CD4-positive, alpha-beta T cell (primary cell): ENCODE measurements around the gene PAPSS2. TPM values are rescaled to one million over a fixed set of nuclear protein-coding genes. Genes with fewer than 3 reads are reported as not detected.

ENCODE experiments used
- ATAC-seq: fragments of 200-7000 bp; cut with Tn5 transposase; one replicate; pipeline ENCODE4 v1.10.0; 2022; ENCODE audit warnings: mild to moderate bottlenecking; ENCODE audit not compliant: poor library complexity
- CTCF ChIA-PET: fragments of 350-600 bp; sonication (Branson Sonifier 250); formaldehyde crosslinking; loops from one replicate; lab custom pipeline; 2021; ENCODE audit warnings: antibody characterized with exemption, inconsistent platforms; lab: Charles Lee
- POLR2A ChIA-PET: fragments of 350-600 bp; sonication (Branson Sonifier 250); formaldehyde crosslinking; loops from one replicate; lab custom pipeline; 2021; ENCODE audit warnings: antibody characterized with exemption, inconsistent platforms; lab: Charles Lee
- DNase-seq, 14 experiments: peaks; one replicate each; pipeline ENCODE4 v3.0.0-alpha.2; 2013 to 2020; ENCODE audit warnings: mixed read lengths in 2 of 14
- H3K27ac ChIP-seq, 2 donors: one replicate each; pipeline versions ENCODE4 v1.5.1 to v1.7.0; 2013; ENCODE audit warnings: low read length in 2 of 2, low read depth in 1 of 2, mild to moderate bottlenecking in 1 of 2
- H3K27me3 ChIP-seq, 2 experiments: 1 replicate in 1 of 2; 2 replicates in 1 of 2; pipeline versions ENCODE4 v1.6.1 to v1.7.0; 2013; ENCODE audit warnings: low read length in 2 of 2, control low read depth in 1 of 2, mild to moderate bottlenecking in 1 of 2, moderate library complexity in 1 of 2; ENCODE audit not compliant: insufficient read depth in 2 of 2, control insufficient read depth in 1 of 2
- H3K36me3 ChIP-seq: one replicate; pipeline ENCODE4 v1.6.1; 2013; ENCODE audit warnings: low read length, control low read depth; ENCODE audit not compliant: insufficient read depth
- H3K4me1 ChIP-seq: one replicate; pipeline ENCODE4 v1.6.1; 2013; ENCODE audit warnings: low read length, control low read depth; ENCODE audit not compliant: insufficient read depth
- H3K4me3 ChIP-seq: one replicate; pipeline ENCODE4 v1.5.1; 2013; ENCODE audit warnings: mild to moderate bottlenecking, low read length, moderate library complexity
- H3K9me3 ChIP-seq, 2 experiments: 1 replicate in 1 of 2; 2 replicates in 1 of 2; pipeline versions ENCODE4 v1.6.1 to v1.7.0; 2013; ENCODE audit warnings: low read length in 2 of 2, mild to moderate bottlenecking in 2 of 2, control low read depth in 1 of 2, moderate library complexity in 1 of 2; ENCODE audit not compliant: control insufficient read depth in 1 of 2, insufficient read depth in 1 of 2
- H3K27ac Mint-ChIP-seq: one replicate; pipeline ENCODE4 v1.8.0; 2020; ENCODE audit warnings: mixed read lengths
- H3K27me3 Mint-ChIP-seq: one replicate; pipeline ENCODE4 v1.8.0; 2021; ENCODE audit warnings: mixed read lengths
- H3K36me3 Mint-ChIP-seq: one replicate; pipeline ENCODE4 v1.8.0; 2021; ENCODE audit warnings: low read depth, mixed read lengths
- H3K4me1 Mint-ChIP-seq: one replicate; pipeline ENCODE4 v1.8.0; 2021; ENCODE audit warnings: low read depth, mixed read lengths
- H3K4me3 Mint-ChIP-seq: one replicate; pipeline ENCODE4 v1.8.0; 2020; ENCODE audit warnings: mild to moderate bottlenecking, mixed read lengths
- H3K9me3 Mint-ChIP-seq: one replicate; pipeline ENCODE4 v1.8.0; 2020; ENCODE audit warnings: mixed read lengths
- intact Hi-C, 2 experiments: fragments of 100-400 bp; cut with DNase I in 1 of 2; cut with micrococcal nuclease in 1 of 2; formaldehyde crosslinking; loops; one replicate each; pipeline versions ENCODE4 v1.15.1 to v1.9.0; 2023 to 2025; cut with DNase I, micrococcal nuclease
- total RNA-seq, 174 experiments: library from RNA in 2 of 174; stranded (reverse) in 2 of 174; gene quantifications; one replicate each; pipeline ENCODE4 v1.2.3 and lab custom pipeline; 2021 to 2026
- TF ChIP-seq, protein P1 (sequence below): fragments of 200-600 bp; IDR thresholded peaks from one replicate; pipeline ENCODE4 v1.8.0; 2022; ENCODE audit warnings: antibody characterized with exemption, mild to moderate bottlenecking

PAPSS2 gene
- total RNA-seq, 2 experiments from 2014 or later, result not detected

DNA sequence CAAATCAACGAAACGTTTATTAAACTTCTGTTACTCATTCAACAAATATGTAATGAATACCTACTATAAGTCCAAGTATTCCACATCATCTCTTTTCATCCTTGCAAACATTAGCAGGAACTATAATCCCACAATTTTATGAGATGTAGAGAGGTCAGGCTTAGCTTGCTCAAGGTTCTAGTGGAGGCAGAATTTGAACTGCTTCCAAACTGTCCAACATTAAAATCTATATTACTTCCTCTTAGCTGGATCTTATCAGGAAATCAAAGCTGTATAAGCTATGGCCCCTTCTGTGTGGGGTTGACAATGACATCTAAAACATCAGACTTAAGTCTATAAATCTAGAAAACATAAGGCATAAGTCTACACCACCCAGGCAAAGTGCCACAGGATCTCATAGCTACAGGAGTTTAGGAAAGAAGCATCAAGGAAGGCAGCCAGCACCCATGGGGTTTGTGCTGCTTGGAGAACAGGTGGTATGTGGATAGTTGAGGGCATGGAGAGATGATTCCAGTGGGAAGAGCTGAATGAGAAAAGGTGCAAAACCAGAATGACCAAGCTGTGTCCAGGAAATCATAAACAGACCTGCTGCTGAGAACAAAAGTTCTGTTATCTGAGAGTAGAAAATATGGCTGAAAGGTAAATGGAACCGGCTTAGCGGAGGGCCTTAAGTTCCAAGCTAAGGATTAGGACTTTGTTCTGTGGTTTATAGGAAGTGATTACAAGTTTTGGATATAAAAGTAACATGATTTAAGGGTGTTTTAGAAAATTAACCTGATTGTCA is 34.5 kb downstream of the PAPSS2 start:
- Histone ChIP-seq H3K27ac (no peak overlapping the region), H3K36me3 (no peaks in the 10 kb centered on the region), H3K4me1 (no peaks in the 10 kb centered on the region), H3K9me3 (no peaks in the 10 kb centered on the region), H3K4me3 (no peak overlapping the region), H3K27me3 (peaks cover 0 to 3% of the 10 kb centered on the region in 2 experiments)
- no peak for DNase-seq
- ChIA-PET CTCF (no interaction called here), POLR2A (interaction anchor here (1.3 kb wide), 1 partner anchor 10 kb away, joined by 3 read pairs; no protein-coding TSS in a partner anchor)
- no peaks in the 10 kb centered on the region for H3K9me3 Mint-ChIP-seq
- no peak overlapping the region for H3K4me3 Mint-ChIP-seq
- TF ChIP-seq, protein P1, sequence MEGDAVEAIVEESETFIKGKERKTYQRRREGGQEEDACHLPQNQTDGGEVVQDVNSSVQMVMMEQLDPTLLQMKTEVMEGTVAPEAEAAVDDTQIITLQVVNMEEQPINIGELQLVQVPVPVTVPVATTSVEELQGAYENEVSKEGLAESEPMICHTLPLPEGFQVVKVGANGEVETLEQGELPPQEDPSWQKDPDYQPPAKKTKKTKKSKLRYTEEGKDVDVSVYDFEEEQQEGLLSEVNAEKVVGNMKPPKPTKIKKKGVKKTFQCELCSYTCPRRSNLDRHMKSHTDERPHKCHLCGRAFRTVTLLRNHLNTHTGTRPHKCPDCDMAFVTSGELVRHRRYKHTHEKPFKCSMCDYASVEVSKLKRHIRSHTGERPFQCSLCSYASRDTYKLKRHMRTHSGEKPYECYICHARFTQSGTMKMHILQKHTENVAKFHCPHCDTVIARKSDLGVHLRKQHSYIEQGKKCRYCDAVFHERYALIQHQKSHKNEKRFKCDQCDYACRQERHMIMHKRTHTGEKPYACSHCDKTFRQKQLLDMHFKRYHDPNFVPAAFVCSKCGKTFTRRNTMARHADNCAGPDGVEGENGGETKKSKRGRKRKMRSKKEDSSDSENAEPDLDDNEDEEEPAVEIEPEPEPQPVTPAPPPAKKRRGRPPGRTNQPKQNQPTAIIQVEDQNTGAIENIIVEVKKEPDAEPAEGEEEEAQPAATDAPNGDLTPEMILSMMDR, result no peak
- no peaks in the 10 kb centered on the region for H3K36me3 Mint-ChIP-seq
- intact Hi-C loops, result no loop called here
- H3K4me1 Mint-ChIP-seq, result no peaks in the 10 kb centered on the region
- ATAC-seq, result no peak
- no peaks in the 10 kb centered on the region for H3K27me3 Mint-ChIP-seq
- H3K27ac Mint-ChIP-seq, result no peak overlapping the region

DNA sequence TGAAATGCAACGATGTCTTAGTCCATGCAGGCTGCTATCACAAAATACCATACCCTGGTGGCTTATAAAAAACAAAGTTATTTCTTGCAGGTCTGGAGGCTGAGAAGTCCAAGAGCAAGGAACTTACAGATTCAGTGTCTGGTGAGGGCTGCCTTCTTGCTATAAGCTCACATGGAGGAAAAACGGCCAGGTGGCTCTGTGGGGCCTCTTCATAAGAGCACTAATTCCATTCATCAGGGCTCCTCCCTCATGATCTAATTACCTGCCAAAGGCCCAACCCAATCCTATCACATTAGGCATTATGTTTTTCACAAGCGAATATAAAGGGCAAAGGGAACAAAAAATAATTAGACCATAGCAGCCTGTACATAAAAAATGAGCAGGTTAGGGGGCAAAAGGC is 35.4 kb downstream of the PAPSS2 start:
- intact Hi-C loops, result no loop called here
- H3K4me1 ChIP-seq, result no peaks in the 10 kb centered on the region
- Mint-ChIP-seq H3K9me3 (no peaks in the 10 kb centered on the region), H3K4me1 (no peaks in the 10 kb centered on the region), H3K4me3 (no peak overlapping the region), H3K27ac (no peak overlapping the region), H3K36me3 (no peaks in the 10 kb centered on the region), H3K27me3 (no peaks in the 10 kb centered on the region)
- DNase-seq, result no peak
- no peaks in the 10 kb centered on the region for H3K36me3 ChIP-seq
- POLR2A ChIA-PET, result interaction anchor here (1.3 kb wide), 1 partner anchor 10 kb away, joined by 3 read pairs; no protein-coding TSS in a partner anchor
- no peaks in the 10 kb centered on the region for H3K9me3 ChIP-seq
- CTCF ChIA-PET, result no interaction called here
- no peak overlapping the region for H3K27ac ChIP-seq
- peaks cover 0 to 3% of the 10 kb centered on the region in 2 experiments for H3K27me3 ChIP-seq
- H3K4me3 ChIP-seq, result no peak overlapping the region
- TF ChIP-seq, protein P1, result no peak
- ATAC-seq, result no peak

DNA sequence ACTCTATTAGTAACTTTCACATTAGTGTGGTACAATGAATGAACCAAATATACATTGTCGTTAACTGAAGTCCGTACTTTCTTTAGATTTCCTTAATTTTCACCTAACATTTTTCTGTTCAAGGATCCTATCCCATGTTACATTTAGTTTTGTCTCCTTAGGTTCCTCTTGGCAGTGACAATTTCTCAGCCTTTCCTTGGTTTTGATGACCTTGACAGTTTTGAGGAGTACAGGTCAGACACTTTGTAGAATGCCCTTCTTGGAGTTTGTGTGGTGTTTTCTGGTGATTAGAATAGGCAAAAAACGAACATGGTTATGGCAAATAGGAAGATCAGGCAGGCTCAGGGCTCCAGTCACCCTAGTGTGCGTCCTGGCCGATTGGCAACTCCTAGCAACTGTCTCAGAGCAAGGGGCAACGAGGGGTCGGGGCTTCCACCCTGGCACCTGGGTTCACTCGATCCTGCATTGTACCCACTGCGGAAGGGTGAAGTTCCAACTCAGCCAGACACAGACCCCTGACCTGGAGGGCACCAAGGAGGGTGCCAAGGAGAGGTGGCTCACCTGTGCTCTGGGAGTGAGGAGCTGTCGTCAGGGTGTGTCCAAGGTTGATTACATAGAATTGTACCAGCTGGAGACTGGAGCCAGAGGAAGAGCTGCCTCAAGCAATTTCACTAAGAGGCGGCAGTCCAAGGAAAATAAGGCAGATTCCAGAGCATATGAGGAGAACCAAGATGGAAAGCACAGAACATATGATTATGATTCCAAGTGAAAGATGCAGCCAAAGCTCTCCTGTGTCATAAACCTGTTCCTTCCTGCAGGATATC is 37.5 kb downstream of the PAPSS2 start:
- H3K27ac ChIP-seq, result no peak overlapping the region
- Mint-ChIP-seq H3K27me3 (no peaks in the 10 kb centered on the region), H3K9me3 (no peaks in the 10 kb centered on the region), H3K27ac (no peak overlapping the region), H3K4me3 (no peak overlapping the region), H3K4me1 (no peaks in the 10 kb centered on the region), H3K36me3 (no peaks in the 10 kb centered on the region)
- ChIA-PET CTCF (no interaction called here), POLR2A (no interaction called here)
- DNase-seq (no peak), ATAC-seq (no peak)
- H3K27me3 ChIP-seq, result peaks cover 0 to 3% of the 10 kb centered on the region in 2 experiments
- intact Hi-C loops, result no loop called here
- H3K4me3 ChIP-seq, result no peak overlapping the region
- H3K4me1 ChIP-seq, result no peaks in the 10 kb centered on the region
- H3K9me3 ChIP-seq, result no peaks in the 10 kb centered on the region
- no peaks in the 10 kb centered on the region for H3K36me3 ChIP-seq
- TF ChIP-seq, protein P1, result no peak
